WTC11 (cell line): ENCODE measurements around the gene PLTP. TPM values are rescaled to one million over a fixed set of nuclear protein-coding genes. Genes with fewer than 3 reads are reported as not detected.

Experiments used
- ATAC-seq: fragments of 200-7000 bp; cut with Tn5 transposase; 2 replicates; pipeline ENCODE4 v1.10.0; 2021; ENCODE audit warnings: mild to moderate bottlenecking, moderate library complexity
- Bru-seq: library from RNA; stranded (reverse); fragments of 400-500 nt; gene quantifications from one replicate; lab custom pipeline; 2021; lab: Mats Ljungman, UMichigan
- CTCF ChIA-PET: fragments of 300-600 bp; sonication (Branson Sonifier 250); formaldehyde crosslinking; loops from one replicate; lab custom pipeline; 2021; ENCODE audit warnings: antibody characterized with exemption; lab: Charles Lee
- POLR2A ChIA-PET: fragments of 350-600 bp; sonication (Branson Sonifier 250); formaldehyde crosslinking; loops from one replicate; lab custom pipeline; 2021; ENCODE audit warnings: antibody characterized with exemption; lab: Charles Lee
- DNase-seq: peaks from one replicate; pipeline ENCODE4 v3.0.0; 2021; ENCODE audit warnings: low spot score
- H3K27ac Mint-ChIP-seq: 2 replicates; pipeline ENCODE4 v1.8.0; 2021; ENCODE audit warnings: mixed read lengths
- H3K27me3 Mint-ChIP-seq: 2 replicates; pipeline ENCODE4 v1.8.0; 2021; ENCODE audit warnings: low read depth, mild to moderate bottlenecking, moderate library complexity, mixed read lengths
- H3K36me3 Mint-ChIP-seq: 2 replicates; pipeline ENCODE4 v1.8.0; 2021; ENCODE audit warnings: mixed read lengths
- H3K4me1 Mint-ChIP-seq: 2 replicates; pipeline ENCODE4 v1.8.0; 2022; ENCODE audit warnings: mixed read lengths
- H3K4me3 Mint-ChIP-seq: 2 replicates; pipeline ENCODE4 v1.8.0; 2021; ENCODE audit warnings: mild to moderate bottlenecking, moderate library complexity, mixed read lengths
- H3K9me3 Mint-ChIP-seq: 2 replicates; pipeline ENCODE4 v1.8.0; 2021; ENCODE audit warnings: mixed read lengths
- CREM ChIP-seq: sonication (generic); formaldehyde crosslinking; IDR thresholded peaks from 2 replicates; pipeline ENCODE4 v1.8.1; 2022; ENCODE audit warnings: mild to moderate bottlenecking, missing genetic modification reagents, moderate library complexity
- GABPB1 ChIP-seq: sonication (generic); formaldehyde crosslinking; IDR thresholded peaks from 2 replicates; pipeline ENCODE4 v1.8.1; 2023; ENCODE audit warnings: mild to moderate bottlenecking, missing genetic modification reagents
- HMGA2 ChIP-seq: fragments of 250-450 bp; sonication (Bioruptor Pico); IDR thresholded peaks from 2 replicates; pipeline ENCODE4 v1.4.0; 2021; ENCODE audit warnings: mild to moderate bottlenecking, moderate library complexity
- IRF2 ChIP-seq: sonication (generic); formaldehyde crosslinking; IDR thresholded peaks from 2 replicates; pipeline ENCODE4 v1.8.0; 2022; ENCODE audit warnings: low read depth, missing genetic modification reagents, borderline replicate concordance
- NFE2L1 ChIP-seq: sonication (generic); formaldehyde crosslinking; IDR thresholded peaks from 2 replicates; pipeline ENCODE4 v1.8.1; 2023; ENCODE audit warnings: missing genetic modification reagents
- PRRX2 ChIP-seq: fragments of 250-450 bp; sonication (Bioruptor Pico); IDR thresholded peaks from 2 replicates; pipeline ENCODE4 v1.8.0; 2021; ENCODE audit warnings: mild to moderate bottlenecking
- RORB ChIP-seq: fragments of 250-450 bp; sonication (Bioruptor Pico); IDR thresholded peaks from 2 replicates; pipeline ENCODE4 v1.9.0; 2021; ENCODE audit warnings: mild to moderate bottlenecking
- TEAD4 ChIP-seq: sonication (generic); formaldehyde crosslinking; IDR thresholded peaks from 2 replicates; pipeline ENCODE4 v1.8.0; 2022; ENCODE audit warnings: mild to moderate bottlenecking, missing genetic modification reagents
- ZBTB21 ChIP-seq: sonication (generic); formaldehyde crosslinking; IDR thresholded peaks from 2 replicates; pipeline ENCODE4 v1.8.1; 2023; ENCODE audit warnings: mild to moderate bottlenecking, missing genetic modification reagents, borderline replicate concordance
- ZNF219 ChIP-seq: sonication (generic); formaldehyde crosslinking; IDR thresholded peaks from 2 replicates; pipeline ENCODE4 v1.8.0; 2023; ENCODE audit warnings: missing genetic modification reagents, mild to moderate bottlenecking, borderline replicate concordance
- ZNF416 ChIP-seq: fragments of 250-450 bp; sonication (Bioruptor Pico); IDR thresholded peaks from 2 replicates; pipeline ENCODE4 v1.9.0; 2021; ENCODE audit warnings: mild to moderate bottlenecking, inconsistent platforms
- long read RNA-seq, 3 experiments: library from RNA in 1 of 3; library from capped mRNA in 1 of 3; library from polyadenylated mRNA in 1 of 3; unstranded in 2 of 3; stranded (forward) in 1 of 3; transcript quantifications; one replicate each; pipeline ENCODE4 v2.0.0, GENCODE V29; 2021
- total RNA-seq: library from RNA; stranded (reverse); gene quantifications from 3 replicates; pipeline ENCODE4 v1.2.3, GENCODE V29; 2021
- TF ChIP-seq, protein P1 (sequence below): sonication (generic); formaldehyde crosslinking; IDR thresholded peaks from 2 replicates; pipeline ENCODE4 v1.8.0; 2023; ENCODE audit warnings: mild to moderate bottlenecking, missing genetic modification reagents
- TF ChIP-seq, protein P2 (sequence below): sonication (generic); formaldehyde crosslinking; IDR thresholded peaks from 2 replicates; pipeline ENCODE4 v1.8.1; 2022; ENCODE audit warnings: low read depth, mild to moderate bottlenecking, moderate library complexity, missing genetic modification reagents, borderline replicate concordance
- TF ChIP-seq, protein P3 (sequence below): sonication (generic); formaldehyde crosslinking; IDR thresholded peaks from 2 replicates; pipeline ENCODE4 v1.8.1; 2022; ENCODE audit warnings: mild to moderate bottlenecking, moderate library complexity, missing genetic modification reagents
- TF ChIP-seq, protein P4 (sequence below): sonication (generic); formaldehyde crosslinking; IDR thresholded peaks from 2 replicates; pipeline ENCODE4 v1.8.1; 2023; ENCODE audit warnings: mild to moderate bottlenecking, moderate library complexity, missing genetic modification reagents
- TF ChIP-seq, protein P5 (sequence below): sonication (generic); formaldehyde crosslinking; IDR thresholded peaks from 2 replicates; pipeline ENCODE4 v1.8.0; 2023; ENCODE audit warnings: missing genetic modification reagents, mild to moderate bottlenecking, borderline replicate concordance
- TF ChIP-seq, protein P6 (sequence below): sonication (generic); formaldehyde crosslinking; IDR thresholded peaks from 2 replicates; pipeline ENCODE4 v1.8.1; 2023; ENCODE audit warnings: mild to moderate bottlenecking, missing genetic modification reagents, moderate library complexity

The PLTP gene, protein sequence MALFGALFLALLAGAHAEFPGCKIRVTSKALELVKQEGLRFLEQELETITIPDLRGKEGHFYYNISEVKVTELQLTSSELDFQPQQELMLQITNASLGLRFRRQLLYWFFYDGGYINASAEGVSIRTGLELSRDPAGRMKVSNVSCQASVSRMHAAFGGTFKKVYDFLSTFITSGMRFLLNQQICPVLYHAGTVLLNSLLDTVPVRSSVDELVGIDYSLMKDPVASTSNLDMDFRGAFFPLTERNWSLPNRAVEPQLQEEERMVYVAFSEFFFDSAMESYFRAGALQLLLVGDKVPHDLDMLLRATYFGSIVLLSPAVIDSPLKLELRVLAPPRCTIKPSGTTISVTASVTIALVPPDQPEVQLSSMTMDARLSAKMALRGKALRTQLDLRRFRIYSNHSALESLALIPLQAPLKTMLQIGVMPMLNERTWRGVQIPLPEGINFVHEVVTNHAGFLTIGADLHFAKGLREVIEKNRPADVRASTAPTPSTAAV
- 109 to 135 TPM (median 133 TPM) in 3 replicates for total RNA-seq
- percentile 70 among the genes with signal in this experiment for Bru-seq, nascent RNA
- long read RNA-seq, experiment 1, transcript PLTP-203 (16 exons, 1,743 nt): major isoform, 161 of 196 reads
- long read RNA-seq, experiment 1, transcript PLTP-205 (15 exons, 2,255 nt): minor isoform, 6 of 196 reads
- long read RNA-seq, experiment 1, partial matches to known transcripts: 21 of 196 reads
- long read RNA-seq, experiment 1, other reads (novel, unspliced or antisense): 5 of 196 reads
- long read RNA-seq, experiment 2, transcript PLTP-203 (16 exons, 1,743 nt): major isoform, 190 of 311 reads
- long read RNA-seq, experiment 2, transcript PLTP-205 (15 exons, 2,255 nt): minor isoform, 23 of 311 reads
- long read RNA-seq, experiment 2, transcript PLTP-204 (14 exons, 1,420 nt): minor isoform, 8 of 311 reads
- long read RNA-seq, experiment 2, partial matches to known transcripts: 51 of 311 reads
- long read RNA-seq, experiment 2, other reads (novel, unspliced or antisense): 35 of 311 reads
- long read RNA-seq, experiment 3, transcript PLTP-203 (16 exons, 1,743 nt): major isoform, 276 of 337 reads
- long read RNA-seq, experiment 3, transcript PLTP-201 (15 exons, 1,731 nt): minor isoform, 5 of 337 reads
- long read RNA-seq, experiment 3, transcript PLTP-204 (14 exons, 1,420 nt): minor isoform, 11 of 337 reads
- long read RNA-seq, experiment 3, partial matches to known transcripts: 25 of 337 reads
- long read RNA-seq, experiment 3, other reads (novel, unspliced or antisense): 18 of 337 reads

DNA sequence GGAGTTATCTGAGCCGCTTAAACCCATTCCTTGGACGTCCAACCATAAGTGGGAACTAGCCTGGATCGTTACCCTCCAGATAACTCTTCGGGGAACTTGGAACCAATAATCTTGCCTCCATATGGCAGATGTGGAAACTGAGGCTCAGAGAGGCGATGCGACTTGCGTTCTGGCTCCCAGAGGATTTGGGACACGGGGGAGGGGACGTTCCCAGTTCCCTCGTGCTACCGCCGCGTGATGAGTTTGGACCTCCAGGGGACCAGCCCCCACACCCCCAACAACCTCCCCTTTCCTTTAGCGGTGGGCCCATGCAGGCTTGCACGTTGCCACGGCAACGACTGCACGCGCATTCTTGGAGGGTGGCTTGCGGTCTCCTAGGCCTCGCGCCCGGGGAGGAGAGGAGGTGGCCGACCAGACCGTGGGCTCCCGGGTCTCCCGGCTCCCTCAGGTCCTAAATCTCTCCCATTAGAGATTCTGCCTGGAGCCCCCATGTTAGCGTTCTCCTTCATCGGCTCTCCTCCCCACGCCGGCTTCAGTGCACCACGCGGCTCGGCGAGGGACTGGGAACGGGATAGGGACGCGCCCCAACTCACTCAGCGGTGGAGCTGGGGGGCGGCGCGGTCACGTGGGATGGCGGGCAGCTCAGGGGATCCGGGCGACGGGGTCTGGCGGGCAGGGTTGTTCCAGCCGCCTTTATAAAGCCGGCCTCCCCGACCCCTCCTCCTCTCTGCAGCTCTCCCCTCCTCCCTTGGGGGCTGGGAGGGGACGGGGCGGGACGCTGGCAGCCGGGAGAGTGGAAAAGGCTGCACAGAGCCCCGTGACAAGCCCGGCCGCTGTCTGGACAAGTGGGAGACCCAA, at the start of gene PLTP:
PLTP (minus strand) TSS at position 670 of the 858 bp plus-strand sequence. CDS start 703 bp downstream, outside the sequence.
- 0 out of 2 replicates have a peak, but pooled peaks cover 3% of the 10 kb centered on the region for H3K27me3 Mint-ChIP-seq
- peaks cover 25% of the 10 kb centered on the region for H3K36me3 Mint-ChIP-seq
- ChIA-PET CTCF (interaction anchor here (0.6 to 2.7 kb wide), 6 partner anchors 21 to 188 kb away, joined by 3 to 13 read pairs (median 4); partner anchors contain the start of gene NEURL2), POLR2A (interaction anchor here (0.6 to 3.1 kb wide), 9 partner anchors 21 to 1276 kb away, joined by 3 to 43 read pairs (median 3); partner anchors contain the start of genes CTSA, NEURL2, PCIF1 and ZSWIM1)
- peak within 1 kb of the TSS; percentile 85 for H3K4me3 Mint-ChIP-seq
- H3K9me3 Mint-ChIP-seq: no peaks in the 10 kb centered on the region
- H3K27ac Mint-ChIP-seq: peak within 1 kb of the TSS; percentile 87
- DNase-seq (peak; percentile 75), ATAC-seq (peak; percentile 41)
- H3K4me1 Mint-ChIP-seq: peaks cover 14% of the 10 kb centered on the region
- TF ChIP-seq, protein P1, sequence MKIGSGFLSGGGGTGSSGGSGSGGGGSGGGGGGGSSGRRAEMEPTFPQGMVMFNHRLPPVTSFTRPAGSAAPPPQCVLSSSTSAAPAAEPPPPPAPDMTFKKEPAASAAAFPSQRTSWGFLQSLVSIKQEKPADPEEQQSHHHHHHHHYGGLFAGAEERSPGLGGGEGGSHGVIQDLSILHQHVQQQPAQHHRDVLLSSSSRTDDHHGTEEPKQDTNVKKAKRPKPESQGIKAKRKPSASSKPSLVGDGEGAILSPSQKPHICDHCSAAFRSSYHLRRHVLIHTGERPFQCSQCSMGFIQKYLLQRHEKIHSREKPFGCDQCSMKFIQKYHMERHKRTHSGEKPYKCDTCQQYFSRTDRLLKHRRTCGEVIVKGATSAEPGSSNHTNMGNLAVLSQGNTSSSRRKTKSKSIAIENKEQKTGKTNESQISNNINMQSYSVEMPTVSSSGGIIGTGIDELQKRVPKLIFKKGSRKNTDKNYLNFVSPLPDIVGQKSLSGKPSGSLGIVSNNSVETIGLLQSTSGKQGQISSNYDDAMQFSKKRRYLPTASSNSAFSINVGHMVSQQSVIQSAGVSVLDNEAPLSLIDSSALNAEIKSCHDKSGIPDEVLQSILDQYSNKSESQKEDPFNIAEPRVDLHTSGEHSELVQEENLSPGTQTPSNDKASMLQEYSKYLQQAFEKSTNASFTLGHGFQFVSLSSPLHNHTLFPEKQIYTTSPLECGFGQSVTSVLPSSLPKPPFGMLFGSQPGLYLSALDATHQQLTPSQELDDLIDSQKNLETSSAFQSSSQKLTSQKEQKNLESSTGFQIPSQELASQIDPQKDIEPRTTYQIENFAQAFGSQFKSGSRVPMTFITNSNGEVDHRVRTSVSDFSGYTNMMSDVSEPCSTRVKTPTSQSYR (CRISPR knock-in tag): peak; percentile 73; the same call in 1 of the 2 replicates
- TF ChIP-seq HMGA2 (CRISPR knock-in tag): no peak
- 0 out of 2 replicates have a peak, but pooled peaks have one; percentile 20 for TF ChIP-seq GABPB1 (CRISPR knock-in tag)
- no peak for TF ChIP-seq NFE2L1 (CRISPR knock-in tag)
- no peak for TF ChIP-seq TEAD4 (CRISPR knock-in tag)
- TF ChIP-seq ZNF219 (CRISPR knock-in tag): no peak
- TF ChIP-seq, protein P2, sequence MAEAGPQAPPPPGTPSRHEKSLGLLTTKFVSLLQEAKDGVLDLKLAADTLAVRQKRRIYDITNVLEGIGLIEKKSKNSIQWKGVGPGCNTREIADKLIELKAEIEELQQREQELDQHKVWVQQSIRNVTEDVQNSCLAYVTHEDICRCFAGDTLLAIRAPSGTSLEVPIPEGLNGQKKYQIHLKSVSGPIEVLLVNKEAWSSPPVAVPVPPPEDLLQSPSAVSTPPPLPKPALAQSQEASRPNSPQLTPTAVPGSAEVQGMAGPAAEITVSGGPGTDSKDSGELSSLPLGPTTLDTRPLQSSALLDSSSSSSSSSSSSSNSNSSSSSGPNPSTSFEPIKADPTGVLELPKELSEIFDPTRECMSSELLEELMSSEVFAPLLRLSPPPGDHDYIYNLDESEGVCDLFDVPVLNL: no peak
- TF ChIP-seq, protein P3, sequence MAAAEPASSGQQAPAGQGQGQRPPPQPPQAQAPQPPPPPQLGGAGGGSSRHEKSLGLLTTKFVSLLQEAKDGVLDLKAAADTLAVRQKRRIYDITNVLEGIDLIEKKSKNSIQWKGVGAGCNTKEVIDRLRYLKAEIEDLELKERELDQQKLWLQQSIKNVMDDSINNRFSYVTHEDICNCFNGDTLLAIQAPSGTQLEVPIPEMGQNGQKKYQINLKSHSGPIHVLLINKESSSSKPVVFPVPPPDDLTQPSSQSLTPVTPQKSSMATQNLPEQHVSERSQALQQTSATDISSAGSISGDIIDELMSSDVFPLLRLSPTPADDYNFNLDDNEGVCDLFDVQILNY: peak; percentile 26; the same call in 1 of the 2 replicates
- TF ChIP-seq, protein P4, sequence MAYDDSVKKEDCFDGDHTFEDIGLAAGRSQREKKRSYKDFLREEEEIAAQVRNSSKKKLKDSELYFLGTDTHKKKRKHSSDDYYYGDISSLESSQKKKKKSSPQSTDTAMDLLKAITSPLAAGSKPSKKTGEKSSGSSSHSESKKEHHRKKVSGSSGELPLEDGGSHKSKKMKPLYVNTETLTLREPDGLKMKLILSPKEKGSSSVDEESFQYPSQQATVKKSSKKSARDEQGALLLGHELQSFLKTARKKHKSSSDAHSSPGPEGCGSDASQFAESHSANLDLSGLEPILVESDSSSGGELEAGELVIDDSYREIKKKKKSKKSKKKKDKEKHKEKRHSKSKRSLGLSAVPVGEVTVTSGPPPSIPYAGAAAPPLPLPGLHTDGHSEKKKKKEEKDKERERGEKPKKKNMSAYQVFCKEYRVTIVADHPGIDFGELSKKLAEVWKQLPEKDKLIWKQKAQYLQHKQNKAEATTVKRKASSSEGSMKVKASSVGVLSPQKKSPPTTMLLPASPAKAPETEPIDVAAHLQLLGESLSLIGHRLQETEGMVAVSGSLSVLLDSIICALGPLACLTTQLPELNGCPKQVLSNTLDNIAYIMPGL: peak; percentile 58
- TF ChIP-seq, protein P5, sequence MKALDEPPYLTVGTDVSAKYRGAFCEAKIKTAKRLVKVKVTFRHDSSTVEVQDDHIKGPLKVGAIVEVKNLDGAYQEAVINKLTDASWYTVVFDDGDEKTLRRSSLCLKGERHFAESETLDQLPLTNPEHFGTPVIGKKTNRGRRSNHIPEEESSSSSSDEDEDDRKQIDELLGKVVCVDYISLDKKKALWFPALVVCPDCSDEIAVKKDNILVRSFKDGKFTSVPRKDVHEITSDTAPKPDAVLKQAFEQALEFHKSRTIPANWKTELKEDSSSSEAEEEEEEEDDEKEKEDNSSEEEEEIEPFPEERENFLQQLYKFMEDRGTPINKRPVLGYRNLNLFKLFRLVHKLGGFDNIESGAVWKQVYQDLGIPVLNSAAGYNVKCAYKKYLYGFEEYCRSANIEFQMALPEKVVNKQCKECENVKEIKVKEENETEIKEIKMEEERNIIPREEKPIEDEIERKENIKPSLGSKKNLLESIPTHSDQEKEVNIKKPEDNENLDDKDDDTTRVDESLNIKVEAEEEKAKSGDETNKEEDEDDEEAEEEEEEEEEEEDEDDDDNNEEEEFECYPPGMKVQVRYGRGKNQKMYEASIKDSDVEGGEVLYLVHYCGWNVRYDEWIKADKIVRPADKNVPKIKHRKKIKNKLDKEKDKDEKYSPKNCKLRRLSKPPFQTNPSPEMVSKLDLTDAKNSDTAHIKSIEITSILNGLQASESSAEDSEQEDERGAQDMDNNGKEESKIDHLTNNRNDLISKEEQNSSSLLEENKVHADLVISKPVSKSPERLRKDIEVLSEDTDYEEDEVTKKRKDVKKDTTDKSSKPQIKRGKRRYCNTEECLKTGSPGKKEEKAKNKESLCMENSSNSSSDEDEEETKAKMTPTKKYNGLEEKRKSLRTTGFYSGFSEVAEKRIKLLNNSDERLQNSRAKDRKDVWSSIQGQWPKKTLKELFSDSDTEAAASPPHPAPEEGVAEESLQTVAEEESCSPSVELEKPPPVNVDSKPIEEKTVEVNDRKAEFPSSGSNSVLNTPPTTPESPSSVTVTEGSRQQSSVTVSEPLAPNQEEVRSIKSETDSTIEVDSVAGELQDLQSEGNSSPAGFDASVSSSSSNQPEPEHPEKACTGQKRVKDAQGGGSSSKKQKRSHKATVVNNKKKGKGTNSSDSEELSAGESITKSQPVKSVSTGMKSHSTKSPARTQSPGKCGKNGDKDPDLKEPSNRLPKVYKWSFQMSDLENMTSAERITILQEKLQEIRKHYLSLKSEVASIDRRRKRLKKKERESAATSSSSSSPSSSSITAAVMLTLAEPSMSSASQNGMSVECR (CRISPR knock-in tag): no peak
- no peak for TF ChIP-seq IRF2
- TF ChIP-seq CREM (CRISPR knock-in tag): 0 out of 2 replicates have a peak, but pooled peaks have one; percentile 42
- TF ChIP-seq, protein P6, sequence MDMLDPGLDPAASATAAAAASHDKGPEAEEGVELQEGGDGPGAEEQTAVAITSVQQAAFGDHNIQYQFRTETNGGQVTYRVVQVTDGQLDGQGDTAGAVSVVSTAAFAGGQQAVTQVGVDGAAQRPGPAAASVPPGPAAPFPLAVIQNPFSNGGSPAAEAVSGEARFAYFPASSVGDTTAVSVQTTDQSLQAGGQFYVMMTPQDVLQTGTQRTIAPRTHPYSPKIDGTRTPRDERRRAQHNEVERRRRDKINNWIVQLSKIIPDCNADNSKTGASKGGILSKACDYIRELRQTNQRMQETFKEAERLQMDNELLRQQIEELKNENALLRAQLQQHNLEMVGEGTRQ (CRISPR knock-in tag): peak; percentile 89
- TF ChIP-seq RORB (CRISPR knock-in tag): no peak
- no peak for TF ChIP-seq ZNF416 (CRISPR knock-in tag)
- TF ChIP-seq PRRX2 (CRISPR knock-in tag): no peak
- no peak for TF ChIP-seq ZBTB21
